ENCODE data around the gene MAP3K7CL. TPM values are rescaled to one million over a fixed set of nuclear protein-coding genes. Genes with fewer than 3 reads are reported as not detected.
A peak's percentile ranks its signal among the peaks of the same experiment; 100 is the strongest.

The MAP3K7CL gene
- total RNA-seq: 1.6 TPM

DNA sequence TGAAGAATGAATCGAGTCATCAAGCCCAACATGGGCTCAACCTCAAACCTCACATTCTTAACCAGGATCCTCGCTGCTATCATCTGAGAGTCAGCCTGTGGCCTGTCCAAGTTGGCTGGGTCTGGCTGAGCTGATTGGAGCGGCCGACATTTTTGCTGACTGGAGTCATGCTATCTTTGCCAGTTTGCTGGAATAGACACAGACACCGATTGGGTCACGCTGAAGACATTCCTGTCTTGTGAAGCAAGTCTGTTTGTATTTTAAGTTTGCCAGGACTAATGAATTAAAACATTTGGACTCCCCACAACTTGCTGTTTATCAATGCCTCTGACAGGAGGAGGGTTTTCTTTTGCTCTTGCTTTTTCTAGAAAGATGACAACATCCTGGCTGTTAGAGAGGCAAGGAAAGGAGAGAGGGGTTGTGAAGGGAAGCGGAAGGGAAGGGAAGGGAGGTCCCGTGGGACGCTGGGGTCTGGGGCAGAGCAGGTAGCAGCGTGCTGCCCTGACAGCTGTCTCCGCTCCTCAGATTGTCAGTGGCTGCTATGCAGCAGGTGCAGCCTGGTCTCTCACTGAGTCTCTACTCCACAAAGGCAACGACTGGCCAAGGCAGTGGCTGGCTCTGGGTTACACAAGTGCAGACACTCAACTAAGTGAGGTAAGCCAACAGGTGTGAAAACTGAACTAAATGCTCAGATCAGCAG is at the start of gene MAP3K7CL:
Gene MAP3K7CL (plus strand): TSS at position 375 of the 700 bp plus-strand sequence. CDS start 2,701 bp downstream, outside the sequence.
- DNase-seq: peak; percentile 3

DNA sequence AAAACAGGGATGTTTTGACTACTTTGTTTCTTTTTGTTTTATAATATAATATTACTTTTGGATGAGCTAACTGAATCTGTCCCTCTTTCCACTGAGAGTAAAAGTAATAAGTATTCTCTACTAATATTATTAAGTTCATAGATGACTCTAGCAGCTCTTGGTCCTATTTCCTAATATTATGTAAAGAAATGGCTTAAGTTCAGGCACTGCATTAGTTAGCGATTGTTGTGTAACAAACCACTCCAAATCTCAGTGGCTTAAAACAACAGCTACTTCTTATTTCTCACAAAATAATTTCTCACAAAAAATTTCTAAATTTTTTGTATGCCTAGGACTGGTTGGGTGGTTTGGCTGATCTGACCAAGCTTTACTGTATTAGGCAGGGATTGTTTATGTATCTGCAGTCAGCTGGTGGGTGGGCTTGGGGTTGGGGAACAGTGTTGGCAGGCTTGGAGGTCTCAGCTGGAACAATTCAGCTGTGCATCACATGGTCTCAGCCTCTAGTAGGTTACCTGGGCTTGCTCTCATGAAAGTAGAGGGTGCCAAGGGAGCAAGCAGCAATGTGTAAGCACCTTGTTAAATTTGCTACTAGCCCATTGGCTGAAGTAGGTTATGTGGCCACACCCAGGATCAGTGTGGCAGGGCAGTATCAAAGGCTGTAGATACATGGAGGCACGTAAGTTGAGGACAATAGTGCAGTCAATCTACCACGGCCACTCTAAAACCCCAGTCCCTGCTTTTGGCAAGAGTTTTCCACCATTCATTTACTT is 48.2 kb upstream of the MAP3K7CL start:
- no peak for DNase-seq

DNA sequence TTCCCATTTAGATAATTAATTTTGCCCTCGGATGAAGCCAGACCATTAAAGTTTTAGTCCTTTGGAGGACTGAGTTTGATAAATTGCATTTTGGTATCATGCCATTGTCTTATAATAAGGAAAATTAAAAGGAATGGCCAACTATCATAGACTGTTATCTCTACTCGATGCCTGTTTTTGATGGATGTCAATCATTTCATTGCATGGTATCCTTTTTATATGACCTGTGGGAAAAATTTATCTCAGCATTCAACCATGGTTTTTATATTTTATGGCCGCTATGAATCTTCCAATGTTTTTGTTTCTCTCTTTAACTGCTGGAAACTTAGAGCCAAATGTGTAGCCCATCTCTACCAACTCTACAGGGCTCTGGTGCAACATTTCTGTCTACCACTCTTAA is 47.1 kb upstream of the MAP3K7CL start:
- no peak for DNase-seq

- DNase-seq: no peak
Observed at GRCh38 chr21:29084372-29084771, 46.1 kb upstream of the MAP3K7CL start.

GRCh38 chr21:29085106-29085752 is 45.2 kb upstream of the MAP3K7CL start:
- no peak for DNase-seq

GRCh38 chr21:29091033-29091432 is 39.4 kb upstream of the MAP3K7CL start:
- no peak for DNase-seq

DNA sequence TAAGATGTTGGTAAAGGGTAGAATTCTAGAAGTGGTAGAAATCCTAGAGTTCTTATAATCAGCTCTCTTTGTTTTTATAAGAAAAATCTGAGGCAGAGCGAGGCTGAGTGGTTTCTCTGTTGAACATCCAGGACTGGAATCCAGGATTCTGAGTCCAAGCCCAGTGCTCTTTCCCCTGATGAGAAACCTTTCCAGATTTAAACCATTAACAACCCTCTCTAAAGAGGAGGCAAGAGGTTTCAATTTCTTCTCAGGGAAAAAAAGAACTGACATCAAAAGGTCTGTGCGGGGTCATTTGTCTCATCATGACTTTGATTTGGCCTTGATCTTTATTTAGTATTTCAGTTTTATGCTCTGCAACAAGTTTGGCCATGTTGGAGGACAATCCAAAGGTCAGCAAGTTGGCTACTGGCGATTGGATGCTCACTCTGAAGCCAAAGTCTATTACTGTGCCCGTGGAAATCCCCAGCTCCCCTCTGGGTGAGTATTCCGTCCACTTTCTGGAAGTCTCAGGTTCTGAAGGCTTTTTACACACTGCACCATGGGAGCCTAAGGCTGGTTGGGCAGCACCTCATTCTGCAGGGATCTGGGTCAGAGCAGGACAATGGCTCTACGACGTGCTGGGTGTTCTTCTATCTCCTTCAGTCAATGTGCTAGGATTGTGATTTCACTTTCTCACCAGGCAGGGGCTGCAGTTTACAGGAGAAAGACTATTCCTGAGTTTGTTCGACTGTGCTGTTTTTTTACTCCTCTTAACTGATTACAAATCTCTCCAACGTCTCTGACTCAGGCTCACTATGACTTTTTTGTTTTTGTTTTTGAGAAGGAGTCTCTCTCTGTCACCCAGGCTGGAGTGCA is 38.1 kb upstream of the MAP3K7CL start:
- DNase-seq: no peak

GRCh38 chr21:29096218-29097015 is 34.0 kb upstream of the MAP3K7CL start:
- no peak for DNase-seq

- DNase-seq: no peak
Observed at GRCh38 chr21:29098156-29098555, 32.3 kb upstream of the MAP3K7CL start.

DNA sequence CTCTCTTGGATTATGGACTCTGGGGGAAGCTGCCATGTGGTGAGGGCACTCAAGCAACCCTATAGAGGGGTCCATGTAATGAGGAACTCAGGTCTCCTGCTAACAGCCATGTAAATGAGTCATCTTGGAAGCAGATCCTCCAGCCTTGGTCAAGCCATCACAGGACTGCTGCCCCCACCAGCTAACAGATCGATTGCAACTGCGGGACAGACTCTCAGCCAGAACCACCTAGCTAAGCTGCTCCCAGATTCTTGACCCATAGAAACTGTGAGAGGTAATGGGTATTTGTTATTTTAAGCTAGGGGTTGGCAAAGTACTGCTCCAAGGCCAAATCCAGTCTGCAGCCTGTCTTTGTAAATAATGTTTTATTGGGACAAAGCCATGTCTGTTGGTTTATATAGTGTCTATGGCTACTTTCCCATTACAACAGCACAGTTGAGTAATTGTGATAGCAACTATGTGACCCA is 27.6 kb upstream of the MAP3K7CL start:
- DNase-seq: no peak

- DNase-seq: no peak
Observed at GRCh38 chr21:29104239-29104708, 26.2 kb upstream of the MAP3K7CL start.

GRCh38 chr21:29105218-29105617 is 25.2 kb upstream of the MAP3K7CL start:
- no peak for DNase-seq

DNA sequence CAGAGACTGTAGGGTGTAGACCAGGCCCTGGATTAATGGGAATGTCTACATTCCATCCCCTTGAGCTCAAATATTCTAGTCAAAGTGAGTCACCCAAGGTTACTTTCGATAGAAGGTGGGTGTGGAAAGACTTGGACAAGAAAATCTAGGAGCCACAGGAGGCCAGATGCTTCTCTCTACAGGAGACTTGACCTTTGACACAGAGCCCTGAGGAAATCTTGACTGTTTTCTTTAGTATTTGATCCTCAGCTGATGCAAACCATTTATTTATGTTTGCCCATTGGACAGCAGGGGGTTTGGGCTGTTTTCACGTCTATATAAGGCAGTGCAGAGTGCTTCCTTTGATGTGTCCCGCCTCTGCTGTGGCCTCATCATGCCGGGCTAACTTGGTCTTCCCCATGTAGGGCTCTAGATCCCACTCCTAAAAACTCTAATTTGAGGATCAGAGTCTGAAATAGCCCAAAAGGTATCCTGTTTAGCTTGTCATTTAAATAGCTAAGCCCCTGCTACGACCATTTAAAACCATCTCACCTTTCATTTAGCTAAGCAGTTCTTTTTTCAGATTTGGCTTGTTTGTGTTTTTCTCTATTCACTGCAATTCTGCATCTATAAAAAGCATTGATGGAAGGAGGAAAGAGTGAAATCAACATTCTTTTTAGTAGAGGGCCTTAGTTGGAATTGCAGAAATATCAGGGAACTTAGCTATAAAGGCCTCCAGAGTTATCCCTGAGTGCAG is 15.5 kb upstream of the MAP3K7CL start:
- no peak for DNase-seq

- no peak for DNase-seq
Observed at GRCh38 chr21:29115899-29116298, 14.5 kb upstream of the MAP3K7CL start.

DNA sequence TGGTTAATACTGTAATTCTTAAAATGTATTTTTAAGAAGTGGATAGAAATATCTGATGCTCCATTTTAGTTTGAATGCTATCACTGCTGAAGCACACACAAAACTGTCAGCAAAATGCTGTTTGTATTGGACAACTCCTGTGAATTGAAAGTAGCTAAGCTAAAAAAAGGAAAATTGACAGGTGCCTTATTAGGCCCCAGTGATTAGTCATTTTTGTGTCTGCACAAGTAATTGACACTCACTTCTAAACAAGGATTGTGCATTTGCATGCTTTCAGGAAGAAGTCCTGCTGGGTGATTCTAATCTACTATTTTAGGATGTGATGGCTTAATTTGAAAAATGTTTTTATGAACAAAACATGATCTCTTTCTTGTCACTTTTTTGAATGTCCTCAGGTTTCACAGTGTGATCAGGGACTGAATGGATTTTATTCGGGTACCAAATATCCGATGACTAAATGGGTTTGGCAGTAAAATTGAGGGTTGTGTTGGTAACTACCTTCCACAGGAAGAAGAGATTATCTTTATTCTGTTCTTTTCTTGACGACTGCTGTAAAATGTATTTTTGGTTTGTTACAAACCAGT is 13.0 kb upstream of the MAP3K7CL start:
- DNase-seq: no peak

GRCh38 chr21:29121759-29122158 is 8.7 kb upstream of the MAP3K7CL start:
- DNase-seq: no peak

DNA sequence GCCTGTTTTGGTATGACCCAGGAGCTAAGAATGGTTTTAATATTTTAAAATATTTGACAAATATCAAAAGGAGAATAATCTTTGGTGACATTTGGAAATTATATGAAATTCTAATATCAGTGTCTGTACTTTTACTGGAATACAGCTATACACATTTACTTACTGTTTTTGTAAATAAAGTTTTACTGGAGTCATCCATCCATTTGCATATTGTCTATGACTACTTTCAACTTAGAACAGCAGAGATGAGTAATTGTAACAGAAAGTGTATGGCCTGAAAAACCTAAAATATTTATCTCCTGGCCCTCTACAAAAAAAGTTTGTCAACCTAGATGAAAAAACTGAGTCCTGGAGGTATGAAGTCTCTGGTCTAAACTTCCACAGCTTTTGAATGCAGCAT is 5.8 kb upstream of the MAP3K7CL start:
- DNase-seq: no peak

DNA sequence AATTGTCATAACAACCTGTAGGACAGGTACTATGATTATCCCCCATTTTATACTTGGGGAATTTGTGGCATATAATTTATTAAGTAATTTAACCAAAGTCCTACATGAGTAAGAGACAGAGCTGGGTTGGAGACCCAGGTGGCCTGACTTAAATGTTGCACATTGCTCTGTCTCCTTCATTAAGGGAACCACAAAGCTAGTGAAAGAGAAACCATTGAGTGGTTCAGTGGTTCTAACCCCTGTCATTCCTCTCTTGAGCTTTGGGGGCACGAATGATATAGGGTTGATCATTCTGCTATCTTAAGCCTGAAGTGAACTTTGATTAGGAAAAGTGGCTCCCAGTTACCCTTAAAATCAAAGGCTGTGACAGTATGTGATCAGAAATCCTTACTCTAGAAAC is 5.3 kb upstream of the MAP3K7CL start:
- no peak for DNase-seq

GRCh38 chr21:29125979-29126378 is 4.5 kb upstream of the MAP3K7CL start:
- no peak for DNase-seq

DNA sequence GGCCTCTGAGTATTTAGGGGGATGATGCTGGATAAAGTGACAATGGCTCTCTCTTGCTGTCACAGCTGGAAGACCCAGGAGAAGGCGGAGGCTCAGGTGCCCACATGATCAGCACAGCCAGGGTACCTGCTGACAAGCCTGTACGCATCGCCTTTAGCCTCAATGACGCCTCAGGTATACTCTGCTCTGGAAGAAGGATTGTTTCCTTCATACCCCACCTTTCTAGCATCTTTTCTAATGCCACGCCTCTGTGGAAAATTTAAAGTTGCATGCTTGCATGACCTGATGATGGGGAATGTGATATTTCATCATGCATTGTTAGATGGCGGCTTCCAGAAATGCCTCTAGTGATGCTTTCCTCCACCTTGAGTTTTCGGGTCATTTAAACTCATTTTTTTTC is 2.8 kb downstream of the MAP3K7CL start:
- no peak for DNase-seq
